Central memory CD8-positive, alpha-beta T cell (primary cell): ENCODE data around the gene CSAD.

Source experiments
- ATAC-seq: fragments of 150-1000 bp; cut with Tn5 transposase; replicated peaks from 2 replicates; pipeline ENCODE4 v1.10.0; 2022; ENCODE audit warnings: mild to moderate bottlenecking, moderate FRiP score, moderate number of reproducible peaks; ENCODE audit not compliant: poor library complexity, severe bottlenecking; ENCODE audit errors: extremely low read depth
- DNase-seq, 2 donors: peaks; one replicate each; pipeline ENCODE4 v3.0.0; 2021; ENCODE audit warnings: low spot score in 2 of 2
- H3K27ac Mint-ChIP-seq: one replicate; pipeline ENCODE4 v1.8.0; 2022; ENCODE audit warnings: low read depth, mild to moderate bottlenecking, moderate library complexity, mixed read lengths
- H3K27me3 Mint-ChIP-seq: one replicate; pipeline ENCODE4 v1.8.0; 2022; ENCODE audit warnings: mixed read lengths
- H3K36me3 Mint-ChIP-seq: one replicate; pipeline ENCODE4 v1.8.0; 2022; ENCODE audit warnings: mild to moderate bottlenecking, moderate library complexity, mixed read lengths; ENCODE audit not compliant: insufficient read depth
- H3K4me1 Mint-ChIP-seq: one replicate; pipeline ENCODE4 v1.8.0; 2022; ENCODE audit warnings: mixed read lengths
- H3K4me3 Mint-ChIP-seq: one replicate; pipeline ENCODE4 v1.8.0; 2022; ENCODE audit warnings: mild to moderate bottlenecking, moderate library complexity, mixed read lengths
- H3K9me3 Mint-ChIP-seq: one replicate; pipeline ENCODE4 v1.8.0; 2022; ENCODE audit warnings: mixed read lengths

CSAD gene

DNA sequence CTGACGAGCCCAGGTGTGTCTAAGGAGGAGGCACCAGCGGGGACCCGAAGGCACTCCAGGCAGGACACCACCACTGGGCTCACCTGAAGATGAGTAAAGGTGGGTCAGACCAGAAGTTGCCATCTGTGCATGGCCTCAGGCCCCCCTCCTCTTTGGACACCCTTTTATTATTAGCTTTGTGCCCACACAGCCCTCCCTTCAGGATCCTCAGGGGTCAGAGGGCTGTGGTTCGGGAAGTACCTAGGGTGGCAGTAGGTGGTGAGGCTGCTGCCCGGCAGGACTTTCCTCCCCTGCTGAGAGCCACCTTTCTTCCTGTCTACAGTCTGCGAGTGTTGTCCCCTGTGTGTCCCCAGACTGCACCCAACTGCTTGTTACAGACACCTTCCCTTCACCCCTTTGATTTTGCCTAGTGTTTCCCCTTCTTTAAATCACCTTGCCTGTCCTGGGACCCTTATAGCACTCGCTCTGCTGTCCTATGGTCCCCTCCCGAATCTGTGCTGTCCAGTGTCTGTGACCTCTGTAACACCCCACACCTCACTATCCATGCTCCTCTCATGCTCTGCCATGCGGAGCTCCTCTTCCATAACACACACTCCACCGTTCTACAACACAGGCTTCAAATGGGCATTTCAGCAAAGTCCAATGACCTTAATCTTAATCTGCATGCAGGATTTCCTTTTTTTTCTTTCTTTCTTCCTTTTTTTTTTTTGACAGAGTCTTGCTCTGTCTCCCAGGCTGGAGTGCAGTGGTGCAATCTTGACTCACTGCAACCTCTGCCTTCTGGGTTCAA lies 51.8 kb downstream of the CSAD start:
- ATAC-seq (no peak), DNase-seq (no peak)
- H3K4me3 Mint-ChIP-seq: no peak overlapping the region
- no peak overlapping the region for H3K27ac Mint-ChIP-seq
- no peaks in the 10 kb centered on the region for H3K9me3 Mint-ChIP-seq
- peaks cover 4% of the 10 kb centered on the region for H3K36me3 Mint-ChIP-seq
- H3K27me3 Mint-ChIP-seq: peaks cover 11% of the 10 kb centered on the region
- H3K4me1 Mint-ChIP-seq: no peaks in the 10 kb centered on the region

DNA sequence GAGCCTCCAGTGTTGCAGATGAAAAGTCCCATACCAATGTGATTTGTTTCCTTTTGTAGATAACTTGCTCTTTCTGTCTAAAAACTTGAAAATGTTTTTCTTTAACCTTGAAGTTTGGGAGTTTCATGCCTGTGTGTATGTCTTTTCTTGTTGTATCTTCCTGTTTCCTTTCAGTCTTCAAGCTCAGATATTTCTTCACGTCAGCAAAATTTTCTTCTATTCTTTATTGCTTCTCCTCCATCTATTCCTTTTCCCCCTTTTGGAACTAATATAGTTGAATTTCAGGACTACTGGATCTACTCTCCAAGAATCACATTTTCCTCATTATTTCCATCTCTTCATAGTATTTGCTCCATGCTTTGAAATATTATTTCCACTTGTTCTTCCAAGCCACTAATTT lies 53.6 kb downstream of the CSAD start:
- no peak for ATAC-seq
- H3K27me3 Mint-ChIP-seq: peaks cover 11% of the 10 kb centered on the region
- H3K4me3 Mint-ChIP-seq: no peak overlapping the region
- H3K4me1 Mint-ChIP-seq: no peaks in the 10 kb centered on the region
- H3K36me3 Mint-ChIP-seq: peaks cover 4% of the 10 kb centered on the region
- H3K27ac Mint-ChIP-seq: no peak overlapping the region
- no peaks in the 10 kb centered on the region for H3K9me3 Mint-ChIP-seq
- DNase-seq: no peak

DNA sequence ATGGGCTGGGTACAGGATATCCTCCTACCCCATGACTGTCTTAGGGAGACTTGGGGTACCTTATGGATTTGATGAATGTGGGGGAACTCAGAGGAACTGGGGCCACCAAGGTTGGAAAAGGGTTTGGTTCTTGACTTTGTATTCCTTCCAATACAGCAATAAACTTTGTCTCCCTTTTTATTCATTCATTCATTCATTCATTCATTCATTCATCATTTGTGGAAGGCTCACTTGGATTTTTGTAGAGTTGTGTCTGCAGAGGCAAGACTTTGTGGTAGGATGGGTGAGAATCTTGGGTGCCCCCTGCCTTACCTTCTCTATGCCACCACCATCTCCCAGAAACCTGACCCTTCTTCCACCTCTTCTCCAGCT lies 56.4 kb downstream of the CSAD start:
- Mint-ChIP-seq H3K36me3 (peaks cover 4% of the 10 kb centered on the region), H3K27ac (no peak overlapping the region), H3K4me1 (no peaks in the 10 kb centered on the region)

DNA sequence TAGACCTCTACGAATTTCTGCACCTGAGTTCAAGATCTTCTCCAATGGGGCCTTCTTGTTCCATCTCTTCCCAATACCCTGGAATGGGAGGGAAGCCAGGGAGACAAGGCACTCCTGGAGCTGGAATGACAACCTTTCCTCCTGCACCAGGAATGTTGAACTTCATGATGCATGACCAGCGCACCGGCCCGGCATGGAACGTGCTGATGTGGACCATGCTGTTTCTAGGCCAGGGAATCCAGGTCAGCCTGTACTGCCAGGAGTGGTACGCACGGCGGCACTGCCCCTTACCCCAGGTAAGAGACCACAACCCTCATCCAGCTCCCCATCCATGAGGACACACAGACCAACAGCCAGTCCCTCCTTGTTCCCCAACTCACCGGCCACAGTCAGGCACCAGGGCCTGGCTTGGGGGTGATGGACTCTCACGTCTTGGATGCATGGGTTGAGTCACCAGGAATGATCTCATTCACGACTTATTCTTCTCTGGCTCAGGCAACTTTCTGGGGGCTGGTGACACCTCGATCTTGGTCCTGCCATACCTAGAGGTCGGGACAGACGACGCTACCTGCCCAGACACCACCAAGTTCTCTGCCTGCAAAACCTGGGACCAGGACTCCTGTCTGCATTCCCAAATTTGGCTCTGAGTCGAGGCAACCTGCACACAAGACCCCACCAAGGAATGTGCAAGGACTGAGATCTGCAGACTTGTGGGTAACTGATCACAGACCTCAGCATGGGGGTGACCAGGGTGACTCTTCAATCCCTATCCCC lies 57.0 kb downstream of the CSAD start:
- H3K27ac Mint-ChIP-seq: no peak overlapping the region
- H3K9me3 Mint-ChIP-seq: no peaks in the 10 kb centered on the region
- no peaks in the 10 kb centered on the region for H3K4me1 Mint-ChIP-seq
- peaks cover 4% of the 10 kb centered on the region for H3K36me3 Mint-ChIP-seq
- DNase-seq (no peak), ATAC-seq (no peak)
- no peak overlapping the region for H3K4me3 Mint-ChIP-seq
- no peaks in the 10 kb centered on the region for H3K27me3 Mint-ChIP-seq

More for the DNA sequence above, 56.4 kb downstream of the CSAD start:
- DNase-seq (no peak), ATAC-seq (no peak)
- H3K27me3 Mint-ChIP-seq: peaks cover under 1% of the 10 kb centered on the region
- H3K9me3 Mint-ChIP-seq: no peaks in the 10 kb centered on the region
- no peak overlapping the region for H3K4me3 Mint-ChIP-seq

DNA sequence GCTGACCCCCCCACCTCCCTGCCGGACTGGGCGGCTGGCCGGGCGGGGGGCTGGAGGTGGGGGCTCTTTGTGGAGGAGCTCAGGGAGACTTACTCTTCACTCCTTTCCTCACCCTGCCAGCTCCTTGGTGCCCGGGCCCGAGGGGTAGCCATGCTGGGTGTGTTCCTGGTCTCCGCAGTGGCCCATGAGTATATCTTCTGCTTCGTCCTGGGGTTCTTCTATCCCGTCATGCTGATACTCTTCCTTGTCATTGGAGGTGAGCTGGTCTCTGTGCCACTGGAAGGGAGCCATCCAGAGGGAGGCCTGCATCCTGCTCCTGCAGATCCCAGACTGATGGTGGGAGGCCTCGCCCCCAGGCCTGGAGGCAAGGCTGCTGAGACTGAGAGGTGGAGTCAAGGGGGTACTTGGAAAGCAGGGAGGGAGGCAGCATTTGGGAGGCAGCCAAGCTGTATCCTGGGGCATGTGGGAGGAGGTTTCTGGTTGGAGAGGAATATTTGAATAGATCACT lies 57.7 kb downstream of the CSAD start:
- no peak overlapping the region for H3K27ac Mint-ChIP-seq
- no peak for DNase-seq
- ATAC-seq: no peak
- H3K9me3 Mint-ChIP-seq: no peaks in the 10 kb centered on the region
- no peaks in the 10 kb centered on the region for H3K4me1 Mint-ChIP-seq
- H3K27me3 Mint-ChIP-seq: no peaks in the 10 kb centered on the region
- no peak overlapping the region for H3K4me3 Mint-ChIP-seq
- H3K36me3 Mint-ChIP-seq: peaks cover 4% of the 10 kb centered on the region

DNA sequence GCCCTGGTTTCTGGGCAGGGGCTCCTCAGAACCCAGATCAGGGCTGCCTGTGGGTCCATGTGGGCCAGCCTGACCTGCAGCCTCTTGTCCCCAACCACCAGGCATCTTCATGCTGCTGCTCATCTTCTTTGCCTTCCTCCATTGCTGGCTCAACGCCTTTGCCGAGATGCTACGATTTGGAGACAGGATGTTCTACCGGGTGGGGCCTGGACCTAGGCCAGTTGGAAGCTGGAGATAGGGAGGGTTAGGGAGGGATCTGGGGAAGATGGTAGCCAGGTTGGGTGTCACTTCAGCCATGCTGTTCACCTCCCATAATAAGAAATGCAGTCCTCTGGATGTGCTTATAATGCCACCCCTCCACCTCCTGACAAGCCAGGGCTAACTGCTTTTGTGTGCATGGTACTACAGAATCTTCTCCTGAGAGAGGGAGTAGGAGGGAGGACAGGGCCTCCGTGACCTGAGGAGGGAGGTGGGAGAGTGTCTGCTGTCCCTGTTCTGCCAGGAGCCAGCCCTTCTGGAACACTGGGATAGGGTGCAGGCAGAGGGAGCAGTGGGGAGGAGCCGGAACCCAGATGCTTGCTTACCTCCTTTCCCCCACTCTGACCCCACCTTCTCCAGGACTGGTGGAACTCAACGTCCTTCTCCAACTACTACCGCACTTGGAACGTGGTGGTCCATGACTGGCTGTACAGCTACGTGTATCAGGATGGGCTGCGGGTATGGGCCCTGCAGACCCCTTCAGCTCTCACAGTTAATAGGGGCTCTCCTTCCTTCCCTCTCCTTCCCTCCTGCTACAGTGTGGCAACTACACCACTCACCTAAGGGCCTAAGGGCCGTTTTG lies 59.8 kb downstream of the CSAD start:
- H3K9me3 Mint-ChIP-seq: no peaks in the 10 kb centered on the region
- no peaks in the 10 kb centered on the region for H3K4me1 Mint-ChIP-seq
- peaks cover 2% of the 10 kb centered on the region for H3K36me3 Mint-ChIP-seq
- no peaks in the 10 kb centered on the region for H3K27me3 Mint-ChIP-seq
- ATAC-seq (no peak), DNase-seq (no peak)
- no peak overlapping the region for H3K4me3 Mint-ChIP-seq
- no peak overlapping the region for H3K27ac Mint-ChIP-seq

DNA sequence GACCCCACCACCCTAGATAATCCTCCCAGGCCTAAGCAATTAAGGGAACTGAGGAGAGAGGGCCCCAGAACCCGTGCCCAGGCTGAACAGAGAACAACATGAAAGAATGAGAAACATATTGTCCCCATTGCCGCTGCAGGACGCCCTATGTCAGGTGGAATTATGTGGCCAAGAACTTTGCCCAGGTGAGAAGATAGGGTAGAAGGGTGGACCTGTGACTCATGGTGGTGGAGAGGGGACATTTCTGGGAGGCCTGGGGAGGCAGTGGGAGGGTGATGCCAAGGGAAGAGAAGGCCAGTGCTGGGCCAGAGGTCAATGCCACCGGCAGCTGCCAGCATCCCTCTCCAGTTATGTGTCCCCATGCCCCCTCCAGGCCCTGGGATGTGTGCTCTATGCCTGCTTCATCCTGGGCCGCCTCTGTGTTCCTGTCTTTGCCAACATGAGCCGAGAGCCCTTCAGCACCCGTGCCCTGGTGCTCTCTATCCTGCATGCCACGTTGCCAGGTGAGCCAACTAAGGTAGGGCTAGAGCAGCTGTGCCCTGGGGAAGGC lies 61.9 kb downstream of the CSAD start:
- Mint-ChIP-seq H3K9me3 (no peaks in the 10 kb centered on the region), H3K27ac (no peak overlapping the region), H3K36me3 (no peaks in the 10 kb centered on the region), H3K4me1 (no peaks in the 10 kb centered on the region), H3K4me3 (no peak overlapping the region), H3K27me3 (no peaks in the 10 kb centered on the region)
- no peak for ATAC-seq
- DNase-seq: peak in 1 of 2 donors; percentile 1

DNA sequence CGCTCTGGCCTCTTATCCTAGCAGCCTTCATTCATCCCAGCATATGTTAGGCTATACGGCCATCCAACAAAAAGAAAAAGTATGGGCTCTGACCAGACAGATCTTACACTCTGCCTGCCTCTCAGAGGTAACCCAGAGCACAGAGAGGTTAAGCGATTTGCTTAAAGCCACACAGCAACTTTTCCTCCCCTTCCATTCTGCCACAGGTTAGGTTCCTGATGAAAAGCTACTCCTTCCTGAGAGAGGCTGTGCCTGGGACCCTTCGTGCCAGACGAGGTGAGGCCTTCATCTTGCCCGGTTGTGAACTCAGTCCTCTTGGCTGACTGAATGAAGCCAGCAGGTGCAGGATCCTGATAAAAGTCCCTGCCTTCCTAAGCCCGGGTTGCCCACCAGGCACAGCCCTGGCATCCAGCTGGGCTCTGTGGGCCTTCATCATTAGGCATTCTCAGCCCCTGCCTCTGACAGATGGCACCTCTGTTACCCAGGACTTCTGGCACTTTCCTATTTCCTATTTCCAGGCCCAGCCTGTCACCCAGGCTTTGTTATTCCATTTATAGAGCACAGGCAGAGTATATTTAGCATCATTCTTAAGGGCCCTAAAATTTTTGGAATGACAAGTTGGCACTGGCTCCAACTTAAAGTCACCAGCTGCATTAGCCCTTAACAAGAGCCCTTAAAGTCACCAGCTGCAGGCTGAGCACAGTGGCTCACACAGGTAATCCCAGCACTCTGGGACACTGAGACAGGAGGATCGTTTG lies 64.7 kb downstream of the CSAD start:
- DNase-seq (no peak), ATAC-seq (no peak)
- Mint-ChIP-seq H3K27ac (no peak overlapping the region), H3K27me3 (no peaks in the 10 kb centered on the region), H3K9me3 (no peaks in the 10 kb centered on the region), H3K4me3 (no peak overlapping the region), H3K36me3 (no peaks in the 10 kb centered on the region), H3K4me1 (no peaks in the 10 kb centered on the region)

DNA sequence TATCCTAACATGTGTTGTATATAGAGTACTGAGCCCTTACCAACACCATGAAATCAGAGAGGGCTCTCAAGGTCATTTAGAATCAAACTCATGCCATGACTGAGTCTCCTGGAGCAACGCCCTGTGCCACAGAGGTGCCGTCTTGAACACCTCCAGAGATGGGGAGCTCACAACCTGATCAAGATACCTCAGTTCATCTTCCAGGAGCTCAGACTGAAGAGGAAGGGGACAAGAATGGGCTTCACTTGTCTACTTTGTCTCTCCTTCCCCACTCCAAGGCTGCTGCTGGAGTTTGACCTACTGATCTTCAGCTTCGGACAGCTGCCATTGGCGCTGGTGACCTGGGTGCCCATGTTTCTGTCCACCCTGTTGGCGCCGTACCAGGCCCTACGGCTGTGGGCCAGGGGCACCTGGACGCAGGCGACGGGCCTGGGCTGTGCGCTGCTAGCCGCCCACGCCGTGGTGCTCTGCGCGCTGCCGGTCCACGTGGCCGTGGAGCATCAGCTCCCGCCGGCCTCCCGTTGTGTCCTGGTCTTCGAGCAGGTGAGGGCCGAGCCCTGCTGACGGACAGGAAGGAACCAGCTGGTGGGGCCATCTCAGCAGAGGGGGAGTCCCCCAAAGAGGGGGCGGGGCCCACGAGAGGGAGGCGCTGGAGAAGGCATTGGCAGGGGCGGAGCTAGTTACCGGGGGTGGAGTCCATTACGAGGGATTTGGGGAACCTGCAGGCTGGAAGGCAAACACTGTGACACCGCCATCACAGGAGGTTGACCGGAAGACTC lies 65.4 kb downstream of the CSAD start:
- H3K27me3 Mint-ChIP-seq: no peaks in the 10 kb centered on the region
- no peak overlapping the region for H3K27ac Mint-ChIP-seq
- H3K4me1 Mint-ChIP-seq: no peaks in the 10 kb centered on the region
- DNase-seq: no peak
- H3K4me3 Mint-ChIP-seq: no peak overlapping the region
- H3K9me3 Mint-ChIP-seq: no peaks in the 10 kb centered on the region
- ATAC-seq: no peak
- H3K36me3 Mint-ChIP-seq: no peaks in the 10 kb centered on the region

DNA sequence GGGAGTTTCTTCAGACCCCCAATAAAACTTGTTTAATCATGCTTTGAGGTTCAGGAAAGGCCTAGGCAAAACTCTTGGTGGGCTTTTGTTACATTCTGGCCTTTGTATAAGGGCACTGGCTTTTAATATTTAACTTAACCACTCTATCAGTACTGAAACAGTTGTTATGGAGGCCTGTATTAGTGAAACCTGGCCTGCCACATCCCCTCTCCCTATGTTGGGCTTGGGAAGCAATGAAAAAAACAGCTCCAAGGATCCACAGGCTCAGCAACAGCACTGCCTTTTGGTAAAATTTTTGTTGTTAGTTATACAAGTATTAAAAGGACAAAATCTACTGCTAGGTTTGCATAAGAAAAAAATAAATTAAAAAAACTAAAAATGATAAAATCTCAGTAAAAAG lies 66.8 kb downstream of the CSAD start:
- Mint-ChIP-seq H3K9me3 (no peaks in the 10 kb centered on the region), H3K36me3 (no peaks in the 10 kb centered on the region), H3K4me3 (no peak overlapping the region), H3K4me1 (no peaks in the 10 kb centered on the region), H3K27ac (no peak overlapping the region), H3K27me3 (no peaks in the 10 kb centered on the region)
- no peak for DNase-seq
- no peak for ATAC-seq

DNA sequence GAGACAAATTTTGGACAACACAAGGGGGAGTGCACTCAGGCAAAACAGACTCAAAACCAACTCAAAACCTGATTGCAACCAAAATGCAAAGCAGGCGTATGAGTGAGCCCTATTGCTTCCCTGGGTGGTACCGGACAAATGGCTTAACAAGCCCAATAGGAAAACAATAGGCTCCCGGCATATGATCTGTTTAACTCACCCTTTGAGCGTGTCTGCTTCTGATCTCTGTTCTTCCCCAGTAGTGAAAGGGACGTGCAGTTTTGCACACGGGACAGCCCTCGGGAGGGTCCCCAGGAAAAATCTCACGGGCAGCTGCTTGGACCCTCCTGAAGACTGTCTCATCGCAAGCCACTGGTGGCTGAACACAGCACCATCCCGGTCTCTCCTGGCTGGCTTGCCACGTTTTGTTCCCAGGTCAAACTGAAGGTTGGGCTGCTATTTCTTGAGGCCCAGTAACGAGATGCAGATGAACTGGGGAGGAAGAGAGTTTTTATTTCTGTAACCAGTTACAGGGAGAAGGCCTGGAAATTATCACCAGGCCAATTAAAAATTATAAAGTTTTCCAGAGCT lies 67.5 kb downstream of the CSAD start:
- Mint-ChIP-seq H3K27ac (no peak overlapping the region), H3K4me3 (no peak overlapping the region), H3K9me3 (no peaks in the 10 kb centered on the region), H3K27me3 (no peaks in the 10 kb centered on the region), H3K4me1 (no peaks in the 10 kb centered on the region), H3K36me3 (no peaks in the 10 kb centered on the region)
- DNase-seq (no peak), ATAC-seq (no peak)
